GM19025 (cell line): Measurements from ENCODE around the gene OVCA2.

Experiments
- ATAC-seq: cut with Tn5 transposase; IDR thresholded peaks from one replicate; pipeline ENCODE4 v1.9.1; 2021; ENCODE audit warnings: mild to moderate bottlenecking, low read depth, moderate library complexity; ENCODE audit not compliant: unreplicated experiment

OVCA2 gene

GRCh38 chr17:2041561-2042389 lies at the start of gene OVCA2:
Gene OVCA2 (plus strand): TSS chr17:2042022. CDS start chr17:2042048, 26 bp downstream.
- ATAC-seq, result peak; percentile 94

- ATAC-seq, result no peak
Observed at GRCh38 chr17:1992541-1992940, 49.3 kb upstream of the OVCA2 start.

GRCh38 chr17:1994707-1995106 lies 47.1 kb upstream of the OVCA2 start:
- ATAC-seq, result no peak

GRCh38 chr17:1995321-1995892 lies 46.4 kb upstream of the OVCA2 start:
- ATAC-seq, result no peak

- ATAC-seq, result no peak
Observed at GRCh38 chr17:1995907-1996799, 45.7 kb upstream of the OVCA2 start.

GRCh38 chr17:1996800-1997288 lies 45.0 kb upstream of the OVCA2 start:
- no peak for ATAC-seq

DNA sequence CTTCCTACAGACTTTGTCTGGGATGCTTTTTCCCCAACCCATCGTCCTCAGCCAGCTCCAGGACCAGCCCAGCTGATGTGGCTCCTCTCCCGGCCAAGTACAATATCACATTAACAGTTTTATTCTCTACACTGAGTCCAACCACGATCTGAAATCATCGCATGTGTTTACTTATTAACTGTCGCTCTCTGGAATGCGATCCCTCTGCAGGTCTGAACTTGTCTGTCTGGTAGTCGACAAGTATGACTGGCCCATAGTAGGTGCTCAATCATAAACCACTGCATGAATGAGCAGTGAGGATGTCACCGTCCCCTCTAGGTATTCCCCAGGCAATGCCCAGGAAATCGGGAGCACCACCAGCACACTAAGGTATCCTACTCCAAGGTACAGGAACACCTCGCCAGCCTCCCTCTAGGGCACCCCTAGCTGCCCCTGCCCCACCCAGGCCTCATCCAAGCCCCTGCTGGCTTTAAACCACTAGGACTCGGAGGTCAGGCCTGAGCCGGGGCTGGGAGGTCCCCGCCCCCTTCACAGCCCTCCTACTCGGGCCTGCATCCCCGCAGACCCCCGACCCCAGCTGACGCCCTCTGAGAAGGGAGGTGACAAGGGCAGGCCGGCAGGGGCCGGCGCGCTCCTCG lies 44.4 kb upstream of the OVCA2 start:
- no peak for ATAC-seq

GRCh38 chr17:1997927-1998742 lies 43.7 kb upstream of the OVCA2 start:
- ATAC-seq, result no peak

- no peak for ATAC-seq
Observed at GRCh38 chr17:1999557-2000251, 42.1 kb upstream of the OVCA2 start.

DNA sequence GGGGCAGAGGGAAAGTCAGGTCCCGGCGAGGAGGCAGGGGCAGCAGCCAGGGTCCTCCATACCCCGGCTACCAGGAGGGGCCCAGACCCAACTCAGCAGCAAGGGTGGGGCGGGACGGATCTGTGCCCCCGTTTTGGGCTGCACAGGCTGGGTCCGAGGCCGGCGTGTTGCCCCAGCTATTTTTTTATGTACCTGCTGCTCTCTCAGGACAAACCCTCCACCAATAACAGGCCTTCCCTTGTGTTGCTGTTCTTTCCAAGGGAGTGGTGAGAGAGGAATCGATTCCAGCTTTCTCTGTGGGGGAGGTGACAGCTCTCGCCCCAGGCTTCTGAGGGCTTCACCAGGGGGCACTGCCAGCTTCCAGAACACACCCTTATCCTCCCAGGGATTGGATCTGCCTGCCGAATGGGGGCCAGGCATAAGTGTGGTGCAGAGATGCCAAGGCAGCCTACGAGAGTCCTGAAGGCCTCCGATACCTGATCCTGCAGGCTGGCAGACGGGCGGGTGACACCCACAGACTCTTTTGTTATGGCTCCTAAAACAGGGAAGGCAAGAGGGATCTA lies 39.0 kb upstream of the OVCA2 start:
- no peak for ATAC-seq

DNA sequence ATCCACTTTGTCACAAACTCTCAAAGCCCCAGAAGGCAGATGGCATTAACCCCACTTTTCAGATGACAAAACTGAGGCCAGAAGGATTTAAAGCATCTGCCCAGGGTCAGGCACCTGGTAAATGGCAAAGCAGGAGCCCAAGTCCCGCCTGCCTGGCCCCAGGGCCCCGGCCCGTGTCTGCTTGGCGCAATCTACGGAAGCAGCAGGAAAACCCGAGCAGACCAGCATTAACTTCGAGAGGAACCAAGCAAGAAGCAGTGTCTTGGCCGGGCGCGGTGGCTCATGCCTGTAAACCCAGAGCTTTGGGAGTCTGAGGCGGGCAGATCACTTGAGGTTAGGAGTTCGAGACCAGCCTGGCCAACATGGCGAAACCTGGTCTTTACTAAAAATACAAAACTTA lies 38.3 kb upstream of the OVCA2 start:
- no peak for ATAC-seq

DNA sequence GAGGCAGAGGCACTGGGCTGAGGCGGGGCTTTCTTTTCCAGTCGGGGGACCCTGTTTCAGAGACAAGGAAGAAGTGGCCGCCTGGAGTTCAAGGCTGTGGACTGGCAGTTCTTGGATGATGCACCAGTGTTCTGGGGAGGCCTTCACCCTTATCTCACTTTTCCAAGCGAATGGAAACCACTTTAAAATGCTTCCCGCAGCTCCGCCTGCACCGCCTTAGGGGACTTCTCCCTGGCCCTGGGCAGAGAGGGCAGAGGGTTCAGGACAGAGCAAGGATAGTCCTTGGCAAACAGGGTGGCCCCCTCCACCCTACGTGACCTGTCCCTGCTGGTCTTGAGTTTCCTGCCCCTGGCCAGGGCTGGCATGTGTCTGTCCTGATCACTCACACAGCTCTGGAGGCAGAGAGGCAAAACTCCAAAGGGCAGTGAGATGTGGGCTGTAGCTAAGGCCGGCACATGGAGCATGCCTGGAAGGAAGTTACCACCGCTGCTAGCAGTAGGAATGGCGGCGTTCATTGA lies 37.3 kb upstream of the OVCA2 start:
- no peak for ATAC-seq

GRCh38 chr17:2008332-2009126 lies 33.3 kb upstream of the OVCA2 start:
- ATAC-seq, result no peak

DNA sequence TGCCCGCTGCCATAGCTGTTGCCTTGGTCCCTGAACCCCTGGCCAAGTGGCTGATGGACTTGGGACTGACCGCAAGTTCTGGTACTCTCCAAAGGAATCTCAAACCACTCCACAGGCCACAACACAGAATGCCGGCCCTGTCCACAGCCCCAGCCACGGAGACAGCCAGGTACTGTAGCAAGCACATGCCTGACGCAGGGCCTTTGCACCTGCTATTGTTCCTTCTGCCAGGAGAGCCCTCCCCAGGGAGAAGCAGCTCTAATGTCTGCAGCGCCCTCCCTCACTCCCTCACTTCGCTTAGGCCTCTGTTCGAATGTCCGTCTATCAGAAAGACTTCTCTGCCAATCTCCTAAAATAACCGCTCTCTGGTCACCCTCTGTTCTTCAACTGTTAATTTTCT lies 32.1 kb upstream of the OVCA2 start:
- no peak for ATAC-seq

DNA sequence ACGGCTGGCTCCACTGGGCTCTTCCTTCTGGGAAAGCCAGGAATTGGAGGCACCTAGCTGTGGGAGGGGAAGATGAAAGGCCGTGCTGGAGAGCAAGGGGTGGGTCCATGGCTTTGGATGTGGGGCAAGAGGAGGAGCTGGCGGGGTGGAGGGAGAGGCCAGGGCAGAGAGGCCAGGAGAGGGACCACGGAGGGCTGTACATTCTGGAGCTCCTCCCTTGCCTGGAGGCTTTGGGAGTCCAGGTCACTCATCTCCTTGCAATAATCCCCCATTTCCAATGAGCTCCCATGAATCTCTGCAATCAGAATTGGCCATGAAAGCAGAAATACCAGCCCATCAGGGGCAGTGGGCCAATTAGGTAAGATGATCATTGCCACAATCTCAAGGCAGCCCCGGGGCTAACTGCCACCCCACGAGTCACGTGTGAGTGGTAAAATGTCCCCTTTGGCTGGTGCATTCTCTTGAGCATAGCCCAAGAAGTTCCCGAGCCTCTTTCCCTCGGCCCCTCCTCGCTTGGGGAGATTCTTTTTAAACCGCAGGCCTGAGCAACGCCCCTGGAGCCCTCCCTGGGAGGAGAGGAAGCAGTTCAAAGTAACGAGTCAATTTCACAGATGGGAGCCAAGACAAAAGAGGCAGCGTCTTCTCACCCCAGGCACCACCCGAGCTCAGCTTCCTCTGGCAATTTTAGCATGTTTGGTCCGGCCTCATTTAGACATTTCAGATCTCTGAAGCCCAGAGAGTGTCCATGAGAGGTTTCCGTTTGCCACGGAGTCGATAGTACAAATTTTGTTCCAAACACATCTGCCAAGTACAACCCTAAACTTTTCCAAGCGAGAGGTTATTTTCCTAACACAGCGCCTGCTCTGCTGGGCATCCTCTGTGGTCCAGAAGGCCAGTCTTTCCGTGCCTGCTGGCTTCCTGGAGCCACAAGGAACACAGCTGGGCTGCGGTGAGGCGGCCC lies 30.1 kb upstream of the OVCA2 start:
- no peak for ATAC-seq

GRCh38 chr17:2012499-2012898 lies 29.3 kb upstream of the OVCA2 start:
- ATAC-seq, result no peak
